H9 (cell line): Measurements from ENCODE around the gene C1QTNF7. TPM values are rescaled to one million over a fixed set of nuclear protein-coding genes. Genes with fewer than 3 reads are reported as not detected.

Experiments
- DNase-seq: peaks from one replicate; pipeline ENCODE4 v3.0.0-alpha.2; 2017
- H2AFZ ChIP-seq: one replicate; pipeline ENCODE4 v1.6.1; 2013; ENCODE audit warnings: mild to moderate bottlenecking, low read length, control low read depth, moderate library complexity
- H2AK5ac ChIP-seq: 2 replicates; pipeline ENCODE4 v1.6.1; 2013; ENCODE audit warnings: low read length, control low read depth, mixed read lengths; ENCODE audit not compliant: insufficient read length
- H2BK120ac ChIP-seq: one replicate; pipeline ENCODE4 v1.6.1; 2013; ENCODE audit warnings: low read depth, mild to moderate bottlenecking, low read length, control low read depth, inconsistent platforms; ENCODE audit not compliant: poor library complexity, severe bottlenecking
- H2BK12ac ChIP-seq: 2 replicates; pipeline ENCODE4 v1.6.1; 2013; ENCODE audit warnings: low read length, control low read depth, mixed read lengths, low read depth; ENCODE audit not compliant: insufficient read length
- H2BK15ac ChIP-seq: 2 replicates; pipeline ENCODE4 v1.6.1; 2013; ENCODE audit warnings: low read depth, low read length, control low read depth
- H2BK20ac ChIP-seq: one replicate; pipeline ENCODE4 v1.6.1; 2013; ENCODE audit warnings: low read depth, mild to moderate bottlenecking, low read length, control low read depth, inconsistent platforms; ENCODE audit not compliant: poor library complexity, severe bottlenecking
- H2BK5ac ChIP-seq: 2 replicates; pipeline ENCODE4 v1.6.1; 2013; ENCODE audit warnings: low read length, control low read depth, mixed read lengths; ENCODE audit not compliant: insufficient read length
- H3K14ac ChIP-seq: 2 replicates; pipeline ENCODE4 v1.6.1; 2013; ENCODE audit warnings: low read length, control low read depth; ENCODE audit not compliant: insufficient read depth
- H3K18ac ChIP-seq: 2 replicates; pipeline ENCODE4 v1.6.1; 2013; ENCODE audit warnings: low read depth, mild to moderate bottlenecking, mixed read lengths, low read length, control low read depth; ENCODE audit not compliant: insufficient read length
- H3K23ac ChIP-seq: 2 replicates; pipeline ENCODE4 v1.6.1; 2013; ENCODE audit warnings: low read length, control low read depth, mixed read lengths, low read depth; ENCODE audit not compliant: insufficient read length
- H3K23me2 ChIP-seq: 2 replicates; pipeline ENCODE4 v1.6.1; 2013; ENCODE audit warnings: low read depth, mild to moderate bottlenecking, mixed read lengths, low read length, control low read depth; ENCODE audit not compliant: insufficient read length, poor library complexity, severe bottlenecking
- H3K27ac ChIP-seq: 2 replicates; pipeline ENCODE4 v1.5.1; 2013; ENCODE audit warnings: low read length, control low read depth, mixed read lengths, low read depth; ENCODE audit not compliant: insufficient read length
- H3K27me3 ChIP-seq: 2 replicates; pipeline ENCODE4 v1.6.1; 2013; ENCODE audit warnings: low read length, control low read depth, inconsistent platforms; ENCODE audit not compliant: insufficient read depth
- H3K4ac ChIP-seq: 2 replicates; pipeline ENCODE4 v1.6.1; 2013; ENCODE audit warnings: low read depth, mild to moderate bottlenecking, control low read depth, inconsistent platforms, low read length, moderate library complexity
- H3K4me1 ChIP-seq: 2 replicates; pipeline ENCODE4 v1.6.1; 2013; ENCODE audit warnings: low read length, control low read depth, inconsistent platforms; ENCODE audit not compliant: insufficient read depth
- H3K4me2 ChIP-seq: 2 replicates; pipeline ENCODE4 v1.6.1; 2013; ENCODE audit warnings: low read length, control low read depth, mixed read lengths; ENCODE audit not compliant: insufficient read length, insufficient read depth
- H3K56ac ChIP-seq: 2 replicates; pipeline ENCODE4 v1.6.1; 2013; ENCODE audit warnings: low read depth, mild to moderate bottlenecking, mixed read lengths, low read length, control low read depth; ENCODE audit not compliant: insufficient read length
- H3K79me1 ChIP-seq: 2 replicates; pipeline ENCODE4 v1.6.1; 2013; ENCODE audit warnings: low read depth, mild to moderate bottlenecking, moderate library complexity, low read length, control low read depth, inconsistent platforms; ENCODE audit not compliant: insufficient read depth, poor library complexity, severe bottlenecking
- H3K79me2 ChIP-seq: 2 replicates; pipeline ENCODE4 v1.6.1; 2013; ENCODE audit warnings: low read length, control low read depth, inconsistent platforms; ENCODE audit not compliant: insufficient read depth
- H3K9ac ChIP-seq: 2 replicates; pipeline ENCODE4 v1.6.1; 2013; ENCODE audit warnings: low read length, control low read depth, mixed read lengths; ENCODE audit not compliant: insufficient read length; ENCODE audit errors: extremely low read depth
- H3K9me3 ChIP-seq: one replicate; pipeline ENCODE4 v1.6.1; 2013; ENCODE audit warnings: low read depth, low read length, inconsistent platforms; ENCODE audit not compliant: control insufficient read depth
- H3T11ph ChIP-seq: one replicate; pipeline ENCODE4 v1.6.1; 2013; ENCODE audit warnings: mild to moderate bottlenecking, low read length, control low read depth, inconsistent platforms
- H4K20me1 ChIP-seq: one replicate; pipeline ENCODE4 v1.6.1; 2013; ENCODE audit not compliant: control insufficient read depth, insufficient read length, insufficient read depth
- H4K5ac ChIP-seq: 2 replicates; pipeline ENCODE4 v1.6.1; 2013; ENCODE audit warnings: low read depth, mild to moderate bottlenecking, mixed read lengths, low read length, control low read depth; ENCODE audit not compliant: insufficient read length
- H4K8ac ChIP-seq: replicated peaks from 2 replicates; pipeline ENCODE4 v1.6.1; 2013; ENCODE audit warnings: low read length, control low read depth, mixed read lengths, low read depth; ENCODE audit not compliant: insufficient read length
- H4K91ac ChIP-seq: 2 replicates; pipeline ENCODE4 v1.6.1; 2013; ENCODE audit warnings: low read depth, mild to moderate bottlenecking, moderate library complexity, mixed read lengths, low read length, control low read depth; ENCODE audit not compliant: insufficient read length
- H3K27ac Mint-ChIP-seq, 3 experiments: 2 replicates in 2 of 3; 3 replicates in 1 of 3; pipeline ENCODE4 v1.8.0; 2020 to 2021; ENCODE audit warnings: mixed read lengths in 3 of 3, mild to moderate bottlenecking in 1 of 3, moderate library complexity in 1 of 3
- H3K27me3 Mint-ChIP-seq: 2 replicates; pipeline ENCODE4 v1.8.0; 2021; ENCODE audit warnings: low read depth, mild to moderate bottlenecking, moderate library complexity, mixed read lengths
- H3K36me3 Mint-ChIP-seq, 3 experiments: 2 replicates in 2 of 3; 3 replicates in 1 of 3; pipeline ENCODE4 v1.8.0; 2020 to 2021; ENCODE audit warnings: low read depth in 3 of 3, mixed read lengths in 3 of 3; ENCODE audit not compliant: insufficient read depth in 1 of 3
- H3K4me1 Mint-ChIP-seq, 2 experiments: 2 replicates each; pipeline ENCODE4 v1.8.0; 2020; ENCODE audit warnings: mixed read lengths in 2 of 2
- H3K4me3 Mint-ChIP-seq, 2 experiments: 2 replicates in 1 of 2; 3 replicates in 1 of 2; pipeline ENCODE4 v1.8.0; 2020 to 2021; ENCODE audit warnings: mild to moderate bottlenecking in 2 of 2, mixed read lengths in 2 of 2, moderate library complexity in 1 of 2
- H3K9me3 Mint-ChIP-seq, 2 experiments: 2 replicates in 1 of 2; 3 replicates in 1 of 2; pipeline ENCODE4 v1.8.0; 2020; ENCODE audit warnings: mild to moderate bottlenecking in 2 of 2, mixed read lengths in 2 of 2, moderate library complexity in 1 of 2
- CTCF ChIP-seq: fragments of 200-600 bp; sonication (generic); conservative IDR thresholded peaks from 3 replicates; pipeline ENCODE4 v1.8.0; 2021; ENCODE audit warnings: antibody characterized with exemption, mild to moderate bottlenecking
- WGBS: extraction: QIAGEN DNeasy Blood & Tissue Kit; methylation state at CpG from one replicate; pipeline ENCODE4 v1.1.7; 2013; ENCODE audit warnings: missing lambda C conversion rate, low lambda C conversion rate, mixed read lengths; ENCODE audit not compliant: insufficient read length; ENCODE audit errors: extremely low coverage; 5-methylcytosine and 5-hydroxymethylcytosine counted together
- total RNA-seq: library from RNA; stranded (reverse); gene quantifications from 2 replicates; pipeline ENCODE4 v1.2.1, GENCODE V29; 2021

The C1QTNF7 gene
- total RNA-seq, 1 experiment from 2014 or later, result not detected

DNA sequence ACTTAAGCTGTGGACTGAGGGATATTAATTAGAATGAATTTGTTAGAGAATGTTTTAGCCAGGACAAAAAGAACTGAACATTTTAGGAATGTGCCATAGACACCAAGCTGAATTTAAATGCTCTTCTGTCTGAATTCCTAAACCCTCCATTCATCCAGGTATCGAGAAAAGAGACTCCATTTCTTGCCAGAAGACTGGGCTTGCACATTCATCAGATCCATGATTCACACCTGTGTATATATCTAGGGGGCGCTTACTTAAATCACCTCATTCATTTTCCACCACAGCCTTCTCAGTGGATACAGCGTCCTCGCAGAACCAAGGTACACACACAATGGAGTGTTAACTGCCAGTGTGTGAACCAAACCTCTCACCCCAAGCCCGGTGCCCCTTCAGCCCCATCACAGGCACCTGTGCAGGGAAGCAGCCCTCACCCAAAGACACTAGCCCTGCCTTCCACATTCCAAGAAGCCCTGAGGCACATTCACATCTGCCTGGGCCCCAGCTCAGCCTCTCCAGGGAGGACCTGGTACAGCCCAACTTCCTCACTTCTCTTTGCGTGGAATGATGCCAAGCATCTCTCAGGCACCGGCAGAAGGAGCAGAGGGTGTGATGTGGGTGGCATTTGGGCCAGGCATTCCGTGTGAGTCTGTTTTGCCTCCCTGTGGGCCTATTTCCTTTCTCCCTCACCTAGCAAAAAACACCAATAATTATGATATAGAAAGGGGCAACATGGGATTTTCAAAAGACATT is 35.6 kb upstream of the C1QTNF7 start:
- Histone ChIP-seq H3K4me2 (no peak overlapping the region), H2BK12ac (no peak overlapping the region), H4K8ac (no peak overlapping the region), H3K27ac (no peak overlapping the region), H3K56ac (no peak overlapping the region), H2AFZ (no peak overlapping the region), H3T11ph (no peak overlapping the region), H2BK120ac (no peak overlapping the region), H2BK20ac (no peak overlapping the region), H3K9ac (no peak overlapping the region), H3K79me1 (no peaks in the 10 kb centered on the region), H4K91ac (no peak overlapping the region), H3K27me3 (no peaks in the 10 kb centered on the region), H3K4me1 (no peaks in the 10 kb centered on the region), H2BK15ac (no peak overlapping the region), H3K14ac (no peak overlapping the region), H3K23ac (no peak overlapping the region), H2AK5ac (no peak overlapping the region), H2BK5ac (no peak overlapping the region), H4K5ac (no peak overlapping the region), H3K23me2 (no peaks in the 10 kb centered on the region), H3K18ac (no peak overlapping the region), H3K79me2 (no peaks in the 10 kb centered on the region), H4K20me1 (no peaks in the 10 kb centered on the region), H3K9me3 (no peaks in the 10 kb centered on the region), H3K4ac (no peak overlapping the region)
- DNase-seq, result no peak
- H3K4me1 Mint-ChIP-seq, result peaks cover 6 to 9% of the 10 kb centered on the region in 2 experiments
- TF ChIP-seq CTCF, result no peak
- H3K36me3 Mint-ChIP-seq, result no peaks in the 10 kb centered on the region; a peak in 1 of 7 replicates
- no CpG with 5 or more reads among the region's 8 CpGs for WGBS
- H3K27ac Mint-ChIP-seq, result no peak overlapping the region
- H3K4me3 Mint-ChIP-seq, result no peak overlapping the region
- H3K9me3 Mint-ChIP-seq, result no peaks in the 10 kb centered on the region
- no peaks in the 10 kb centered on the region for H3K27me3 Mint-ChIP-seq
